Activated CD8-positive, alpha-beta memory T cell treated with anti-CD3 and anti-CD28 coated beads, Interleukin-2, amount 50 U/mL, for 48 hours (primary cell): ENCODE results near the gene GALNT6.
A peak's percentile ranks its signal among the peaks of the same experiment; 100 is the strongest.
"Not testable (repeated sequence)": the region's sequence is repeated elsewhere in the genome, so short reads cannot be mapped to it uniquely, and the experiment has no call there.

Source experiments
- DNase-seq: peaks from one replicate; pipeline ENCODE4 v3.0.0-alpha.2; 2020

Gene GALNT6

DNA sequence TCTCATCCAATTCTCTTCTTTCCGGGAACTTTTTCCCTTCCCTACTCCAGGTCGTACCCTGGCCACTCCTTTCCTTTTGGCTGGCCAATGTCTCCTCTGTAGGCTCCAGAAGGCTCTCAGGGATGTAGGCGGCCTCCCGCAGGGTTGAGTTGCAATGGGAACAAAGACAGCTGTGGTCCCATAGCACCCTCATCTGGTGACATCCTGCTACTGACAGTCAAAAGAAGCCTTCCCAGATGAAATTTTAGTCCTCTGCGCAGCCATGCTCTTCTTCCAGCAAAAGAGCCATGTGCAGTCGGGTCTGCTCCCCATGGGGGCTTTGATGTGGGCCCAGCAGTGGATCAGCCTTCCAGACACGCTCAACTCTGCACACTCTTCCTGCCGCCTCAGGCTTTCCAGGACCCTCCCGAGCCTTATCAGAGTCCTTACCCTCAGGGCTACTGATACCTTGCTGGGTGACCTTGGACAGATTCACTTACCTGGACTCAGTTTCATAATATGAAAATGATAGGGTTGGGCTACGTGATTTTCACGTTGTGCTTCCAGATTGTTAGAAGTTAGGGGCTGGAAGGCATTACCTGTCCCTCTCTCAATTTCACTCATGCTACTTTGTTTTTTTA is 39.2 kb downstream of the GALNT6 start:
- peak; percentile 58 for DNase-seq

DNA sequence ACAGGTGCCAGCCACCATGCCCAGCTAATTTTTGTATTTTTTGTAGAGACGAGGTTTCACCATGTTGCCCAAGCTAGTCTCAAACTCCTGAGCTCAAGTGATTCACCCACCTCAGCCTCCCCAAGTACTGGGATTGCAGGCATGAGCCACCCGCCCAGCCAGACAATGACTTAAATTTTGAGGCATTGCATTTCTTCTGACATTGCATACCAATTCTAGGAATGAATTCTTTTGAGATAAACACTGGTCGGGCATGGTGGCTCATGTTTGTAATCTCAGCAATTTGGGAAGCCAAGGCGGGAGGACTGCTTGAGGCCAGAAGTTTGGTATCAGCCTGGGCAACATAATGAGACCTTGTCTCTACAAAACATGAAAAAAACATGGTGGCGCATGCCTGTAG is 42.2 kb downstream of the GALNT6 start:
- DNase-seq = no peak

DNA sequence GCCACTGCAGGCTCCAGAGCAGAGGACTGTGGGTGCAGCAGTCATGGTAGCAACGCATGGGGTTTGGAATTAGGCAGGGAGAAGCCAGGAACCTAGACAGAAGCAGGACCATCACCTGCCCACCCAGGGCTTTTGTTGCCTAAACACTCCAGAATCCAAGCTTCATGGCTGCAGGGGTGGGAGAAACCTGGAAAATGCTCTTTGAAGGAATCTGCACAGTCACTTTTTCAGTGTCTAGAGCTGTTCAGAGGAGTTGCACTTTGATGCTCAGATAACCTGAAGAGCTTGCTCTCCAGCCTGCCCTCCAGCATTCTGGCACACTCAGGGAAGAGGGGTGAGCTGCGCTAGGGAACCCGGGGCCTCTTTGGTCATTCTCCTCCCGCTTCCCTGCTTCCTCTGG is 43.1 kb downstream of the GALNT6 start:
- no peak for DNase-seq

DNA sequence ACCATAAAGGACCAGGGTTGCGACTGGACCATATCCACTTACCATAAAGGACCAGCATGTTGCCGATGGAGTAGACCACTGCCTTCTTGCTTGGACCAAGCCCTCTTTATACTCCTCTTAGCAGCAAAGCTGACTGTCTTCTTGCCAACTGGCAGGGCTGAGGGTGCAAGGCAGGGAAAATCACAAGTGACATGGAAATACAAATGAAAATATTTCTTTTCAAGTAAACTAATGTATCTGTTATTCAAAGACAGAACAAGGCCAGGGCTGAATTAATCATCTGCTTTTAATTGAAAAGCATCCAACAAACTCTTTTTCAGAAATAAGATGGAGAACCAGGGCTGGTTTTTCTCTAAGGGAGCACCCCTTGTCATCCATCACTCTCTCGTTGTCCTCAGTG is 44.6 kb downstream of the GALNT6 start, which contains the start of gene CELA1:
Gene CELA1, minus strand, starts transcription at position 99 of the 400 bp plus-strand sequence. Its CDS starts 41 bp downstream, at position 58.
- no peak for DNase-seq

DNA sequence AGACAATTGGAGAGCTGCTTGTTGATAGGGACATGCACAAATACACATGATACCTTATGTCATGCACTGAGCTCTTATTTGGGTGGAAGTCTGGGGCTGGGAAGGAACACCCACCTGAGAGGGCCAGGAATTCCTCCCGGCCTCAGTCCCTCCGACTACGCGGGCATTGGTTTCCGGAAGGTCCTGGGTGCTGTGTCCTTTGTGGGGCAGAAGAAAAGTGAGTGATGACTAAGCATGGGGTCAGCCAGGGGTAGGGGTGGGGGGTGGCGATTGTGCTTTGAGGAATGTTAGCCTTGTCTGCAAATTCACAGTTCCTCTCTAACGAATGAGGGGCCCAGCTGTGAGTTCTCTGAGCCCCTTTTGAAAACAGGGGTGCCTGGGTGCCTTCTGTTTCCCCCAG is 45.5 kb downstream of the GALNT6 start:
- no peak for DNase-seq

DNA sequence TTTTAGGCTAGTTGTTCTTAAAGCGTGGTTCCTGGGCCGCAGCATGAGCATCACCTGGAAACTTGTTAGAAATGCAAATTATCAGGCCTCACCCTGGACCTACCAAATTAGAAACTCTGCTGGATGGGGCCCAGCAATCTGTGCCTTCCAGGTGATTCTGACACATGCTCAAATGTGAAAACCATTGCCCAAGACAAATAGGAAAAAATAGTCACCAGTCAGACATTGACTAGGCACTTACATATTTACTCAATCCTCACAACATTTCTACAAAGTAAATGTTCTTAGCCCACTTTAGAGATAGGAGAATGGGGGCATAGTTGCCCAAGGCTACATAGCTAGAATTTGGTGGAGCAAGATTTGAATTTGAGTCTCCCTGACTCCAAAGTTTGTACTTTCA is 48.0 kb downstream of the GALNT6 start:
- no peak for DNase-seq

DNA sequence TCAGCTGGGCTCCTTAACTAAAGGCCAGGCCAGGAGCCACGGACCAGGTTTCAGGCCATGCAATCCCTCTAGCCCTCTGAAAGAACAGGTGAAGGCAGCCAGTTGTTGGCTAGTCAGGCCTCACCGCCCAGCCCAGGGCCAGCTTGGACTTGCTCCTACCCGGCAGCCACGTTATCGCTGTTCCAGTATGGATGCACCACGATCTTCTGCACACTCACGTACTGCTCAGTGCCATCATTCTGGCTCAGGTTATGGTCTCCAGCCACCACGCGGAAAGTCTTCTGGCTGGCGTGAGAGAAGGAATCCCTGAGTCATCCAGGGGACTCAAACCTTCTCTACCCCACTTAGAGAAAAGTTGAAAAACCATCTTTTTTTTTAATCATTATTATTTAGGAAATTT is 48.8 kb downstream of the GALNT6 start:
- no peak for DNase-seq

DNA sequence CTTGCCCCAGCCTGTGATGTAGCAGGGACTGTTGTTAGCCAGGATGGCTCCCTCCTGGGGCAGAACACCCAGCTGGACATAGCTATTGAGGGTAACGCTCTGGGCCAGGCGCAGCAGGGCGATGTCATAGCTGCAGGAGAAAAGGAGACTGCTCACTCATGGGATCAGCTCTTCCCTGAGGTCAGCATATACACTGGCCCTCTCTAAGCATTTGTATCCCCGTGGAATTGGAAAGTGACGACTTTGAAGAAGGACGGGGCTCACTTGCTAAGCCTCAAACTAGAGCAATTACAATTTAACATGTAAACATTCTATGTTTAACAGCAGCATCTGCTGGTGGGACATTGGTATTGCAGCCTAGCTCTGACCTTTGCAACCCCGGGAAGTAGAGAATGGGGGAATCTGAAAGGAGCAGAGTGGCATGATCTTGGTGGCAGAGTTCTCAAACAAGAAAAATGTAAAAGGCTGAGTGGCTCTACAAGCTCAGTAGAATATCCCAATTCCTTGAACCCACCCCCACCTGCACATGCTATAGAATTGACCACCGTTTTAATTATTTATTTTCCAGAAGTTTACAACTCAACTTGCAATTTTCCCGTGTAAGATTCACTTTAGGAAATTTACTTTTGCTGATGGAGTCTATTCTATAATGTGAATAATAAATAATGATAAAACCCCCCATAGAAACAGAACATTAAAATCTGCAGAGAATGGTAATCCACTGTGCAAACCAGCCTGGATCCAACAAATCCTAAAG is 49.8 kb downstream of the GALNT6 start:
- DNase-seq = peak; percentile 75

DNA sequence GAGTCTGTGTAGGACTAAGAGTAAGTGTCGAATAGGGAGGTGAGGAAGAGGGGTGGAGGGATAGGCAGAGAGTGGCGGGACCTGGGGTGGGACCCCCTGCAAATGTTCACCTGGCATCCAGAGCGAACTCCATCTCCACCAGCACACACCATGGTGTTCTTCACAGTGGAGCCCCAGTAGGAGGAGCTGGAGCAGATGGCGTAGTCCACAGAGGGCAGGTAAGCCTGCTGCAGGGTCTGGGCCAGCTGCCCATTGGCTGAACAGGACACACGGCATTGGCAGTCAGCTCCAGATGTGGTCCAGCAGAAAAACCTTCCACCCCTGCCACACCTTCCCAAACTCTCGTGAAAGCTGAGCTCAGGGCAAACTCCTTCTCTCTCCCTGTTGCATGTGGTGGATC is 51.5 kb downstream of the GALNT6 start:
- DNase-seq = no peak

DNA sequence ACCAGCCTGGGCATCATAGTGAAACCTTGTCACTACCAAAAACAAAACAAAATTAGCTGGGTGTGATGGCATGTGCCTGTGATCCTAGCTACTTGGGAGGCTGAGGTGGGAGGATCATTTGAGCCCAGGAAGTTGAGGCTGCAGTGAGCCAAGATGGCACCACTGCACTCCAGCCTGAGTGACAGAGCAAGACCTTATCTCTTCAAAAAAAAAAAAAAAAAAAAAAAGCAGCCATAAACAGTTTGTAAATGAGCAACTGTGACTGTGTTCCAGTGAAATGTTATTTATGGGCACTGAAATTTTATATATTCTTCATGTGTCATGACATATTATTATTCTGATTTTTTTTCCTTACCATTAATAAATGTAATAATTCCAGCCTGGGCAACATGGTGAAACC is 53.9 kb downstream of the GALNT6 start:
- DNase-seq = not testable (repeated sequence)

DNA sequence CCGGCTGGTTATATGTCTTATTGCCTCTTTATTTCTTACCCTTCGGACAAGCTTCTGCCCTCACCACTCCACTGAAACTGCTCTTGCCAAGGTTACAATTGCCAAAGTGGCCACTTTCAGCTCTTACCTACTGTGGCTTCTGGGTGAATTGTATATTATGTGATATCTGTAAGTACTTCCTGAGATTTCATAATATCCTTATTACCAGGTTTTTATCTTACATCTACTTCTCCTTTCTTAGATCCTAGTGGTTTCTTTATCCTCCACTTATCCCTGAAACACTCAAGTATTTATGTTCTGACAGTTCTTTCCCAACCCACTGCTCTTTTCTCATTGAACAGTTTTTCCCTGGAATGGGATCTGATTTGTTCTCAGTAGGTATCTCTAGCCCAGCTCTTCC is 55.3 kb downstream of the GALNT6 start:
- DNase-seq = no peak

DNA sequence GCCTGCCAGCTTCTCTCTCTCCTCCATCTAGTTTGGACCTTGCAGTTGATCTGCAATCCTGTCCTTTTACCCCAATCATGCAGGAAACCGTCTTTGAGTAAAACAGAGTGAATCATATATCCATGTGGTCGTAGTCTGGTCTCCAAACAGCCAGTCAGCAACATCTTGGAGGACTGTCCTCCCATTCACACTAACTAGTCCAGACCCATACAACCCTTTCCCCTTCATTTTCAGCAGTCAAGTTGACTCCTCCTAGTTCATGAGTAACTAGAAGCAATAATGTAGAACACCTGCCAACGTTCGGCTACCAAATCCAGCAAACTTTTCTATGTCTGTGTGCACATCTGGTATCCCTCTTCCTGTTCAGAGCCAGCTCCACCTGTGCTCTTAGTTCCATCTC is 56.4 kb downstream of the GALNT6 start:
- DNase-seq = no peak

DNA sequence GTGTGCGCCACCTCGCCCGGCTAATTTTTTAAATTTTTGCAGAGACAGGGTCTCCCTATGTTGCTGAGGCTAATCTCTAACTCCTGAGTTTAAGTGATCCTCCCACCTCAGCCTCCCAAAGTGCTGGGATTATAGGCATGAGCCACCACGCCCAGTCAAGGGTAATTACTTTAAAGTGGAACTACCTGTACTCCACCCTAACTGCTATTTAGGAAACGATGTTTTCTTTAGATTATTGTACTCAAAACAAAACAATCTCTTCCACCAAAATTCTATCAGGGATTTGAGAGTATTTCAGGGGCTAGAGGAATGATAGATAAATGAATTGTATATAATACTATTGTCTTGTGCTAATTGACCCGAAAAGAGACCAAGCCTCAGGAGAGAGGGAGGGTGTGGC is 57.7 kb downstream of the GALNT6 start:
- no peak for DNase-seq

DNA sequence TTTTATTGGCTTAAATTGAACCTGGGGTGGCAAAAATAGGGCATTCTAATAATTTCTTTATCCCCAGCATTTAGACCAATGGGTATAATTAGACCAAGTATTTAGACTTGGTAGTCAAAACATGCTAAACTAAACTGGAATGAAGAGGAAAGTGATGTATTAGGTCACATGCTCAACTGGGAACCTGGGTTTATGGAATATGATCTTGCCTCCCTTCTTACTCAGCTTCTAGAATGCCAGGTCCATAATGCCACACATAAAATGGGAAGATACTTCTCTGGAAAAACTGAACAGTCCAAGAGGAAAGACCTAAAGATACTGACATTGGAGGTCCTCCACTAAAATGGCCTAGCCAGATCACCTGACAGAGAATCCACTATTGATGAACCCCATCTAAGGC is 61.0 kb downstream of the GALNT6 start:
- no peak for DNase-seq

DNA sequence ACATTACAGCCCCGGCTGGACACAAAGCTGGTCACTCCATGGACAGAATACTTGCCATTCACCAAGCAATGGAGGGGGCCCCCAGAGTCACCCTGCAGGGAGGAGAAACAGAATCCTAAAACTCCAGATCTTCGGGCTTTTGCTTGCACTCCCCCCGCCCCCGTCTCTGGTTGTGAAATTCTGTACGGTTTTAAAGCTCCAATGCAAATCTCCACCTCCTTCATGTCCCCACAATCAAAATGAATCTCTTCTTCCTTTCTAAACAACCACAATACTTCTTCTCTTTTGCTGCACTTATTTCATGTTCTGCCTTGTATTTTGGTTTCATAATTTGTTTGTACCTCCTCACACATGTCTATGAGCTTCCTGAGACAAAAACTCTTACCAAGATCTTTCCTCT is 61.5 kb downstream of the GALNT6 start:
- DNase-seq = no peak

DNA sequence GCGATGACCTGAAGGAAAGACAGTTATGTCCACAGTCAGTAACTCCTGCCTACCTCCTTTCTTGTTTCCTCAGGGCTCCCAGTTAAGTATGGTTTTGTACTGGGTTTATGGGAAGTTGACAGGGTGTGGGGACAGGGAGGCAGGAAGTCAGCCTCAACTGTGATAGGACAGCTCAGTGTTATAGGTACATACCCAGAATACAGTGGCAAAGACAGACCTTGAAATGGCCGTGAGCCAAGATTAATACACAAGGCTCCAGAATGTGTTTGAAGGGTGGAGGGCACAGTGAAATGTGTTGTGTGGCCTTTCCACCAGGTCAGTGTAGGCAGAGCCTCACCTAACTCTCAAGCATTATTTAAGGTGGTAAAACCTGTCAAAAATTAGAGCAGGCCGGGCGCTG is 62.6 kb downstream of the GALNT6 start:
- DNase-seq = no peak

DNA sequence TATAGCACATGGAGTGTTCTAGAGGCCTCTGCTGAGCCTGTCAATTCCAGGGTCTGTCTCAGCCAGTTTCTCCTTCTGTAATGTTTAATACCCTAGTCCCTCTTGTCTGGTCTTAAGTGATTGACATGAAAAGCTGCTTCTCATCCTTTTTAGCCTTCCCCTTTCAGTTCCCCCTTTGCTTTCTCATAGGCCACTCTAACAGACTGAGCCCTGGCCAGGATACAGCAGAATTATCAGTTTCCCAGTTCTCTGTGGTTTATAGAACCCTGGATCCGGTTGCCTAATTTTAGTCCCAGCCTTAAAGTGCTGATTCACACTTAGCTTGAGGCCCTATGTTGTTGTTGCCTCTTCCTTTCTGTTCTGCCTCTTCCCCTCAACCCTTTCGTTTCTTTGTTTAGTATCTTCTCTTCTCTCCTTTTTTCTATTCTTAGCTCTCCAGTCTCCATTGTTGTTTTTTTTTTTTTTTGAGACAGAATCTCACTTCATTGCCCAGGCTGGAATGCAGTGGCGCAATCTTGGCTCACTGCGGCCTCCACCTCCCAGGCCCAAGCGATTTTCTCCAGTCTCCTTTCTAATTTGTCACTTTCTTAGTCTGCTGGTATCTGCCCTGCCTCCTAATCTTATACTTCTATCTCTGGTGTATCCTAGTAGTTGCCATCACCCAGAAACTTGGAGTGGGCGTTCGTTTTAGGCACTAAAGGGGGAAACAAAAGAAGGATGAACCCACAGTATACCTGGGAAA is 64.3 kb downstream of the GALNT6 start:
- DNase-seq = no peak

DNA sequence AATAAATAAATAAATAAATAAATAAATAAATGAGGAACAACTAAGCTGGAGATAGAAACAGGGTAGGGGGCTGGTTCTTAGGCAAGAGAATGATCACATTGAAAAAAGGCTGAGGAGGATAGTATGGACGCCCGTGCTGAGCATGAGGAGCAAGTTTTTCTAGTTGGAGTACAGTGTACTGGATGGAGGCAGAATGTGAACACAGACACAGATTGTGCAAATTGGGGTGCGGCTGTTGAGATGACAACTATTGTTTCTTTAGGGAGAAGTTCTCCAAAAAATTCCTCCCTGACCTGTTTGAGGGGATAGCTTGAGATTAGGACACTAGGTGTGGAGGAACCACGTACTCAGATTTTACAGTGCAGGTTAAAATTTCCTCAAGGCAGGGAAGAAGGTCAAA is 66.3 kb downstream of the GALNT6 start:
- no peak for DNase-seq

DNA sequence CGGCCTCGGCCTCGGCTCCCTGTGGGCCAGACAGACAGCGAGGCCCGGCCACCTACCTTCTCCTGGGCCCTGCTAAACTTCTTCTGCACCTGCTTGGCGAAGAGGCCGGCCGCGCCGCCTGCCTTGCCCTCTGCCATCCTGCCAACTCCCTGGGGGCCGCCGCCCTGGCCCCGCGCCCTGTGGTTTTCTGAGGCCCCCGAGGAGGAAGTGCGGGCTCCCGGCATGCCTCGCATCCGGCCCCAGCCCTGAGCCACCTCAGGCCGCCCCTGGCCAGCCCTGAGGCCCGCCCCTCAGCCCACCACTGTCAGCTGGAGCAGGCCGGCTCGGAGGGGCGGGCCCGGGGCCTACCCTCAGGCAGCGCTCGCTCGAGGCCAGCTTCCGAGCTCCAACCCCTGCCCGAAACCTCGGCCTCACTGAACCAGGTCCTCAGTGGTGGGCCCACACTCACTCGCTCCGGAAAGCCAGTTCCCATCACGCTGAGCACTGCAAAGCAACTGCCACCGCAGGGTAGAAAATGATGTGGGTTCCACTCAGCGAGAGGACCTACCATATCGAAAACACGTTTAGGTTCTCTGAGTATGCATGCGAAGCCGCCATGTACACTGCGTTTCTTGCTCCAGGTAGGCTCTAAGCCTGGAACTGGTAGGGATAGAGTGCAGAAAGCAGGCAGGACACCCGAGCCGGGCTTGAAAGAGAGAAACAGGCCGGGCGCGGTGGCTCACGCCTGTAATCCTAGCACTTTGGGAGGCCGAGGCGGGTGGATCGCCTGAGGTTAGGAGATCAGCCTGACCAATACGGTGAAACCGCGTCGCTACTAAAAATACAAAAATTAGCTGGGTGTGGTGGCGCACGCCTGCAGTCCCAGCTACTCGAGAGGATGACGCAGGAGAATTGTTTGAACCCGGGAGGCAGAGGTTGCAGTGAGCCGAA is 67.0 kb downstream of the GALNT6 start, which contains the start of gene BIN2:
Gene BIN2, minus strand, starts transcription at position 209 of the 930 bp plus-strand sequence. Its CDS starts 72 bp downstream, at position 137.
- DNase-seq = peak; percentile 87

DNA sequence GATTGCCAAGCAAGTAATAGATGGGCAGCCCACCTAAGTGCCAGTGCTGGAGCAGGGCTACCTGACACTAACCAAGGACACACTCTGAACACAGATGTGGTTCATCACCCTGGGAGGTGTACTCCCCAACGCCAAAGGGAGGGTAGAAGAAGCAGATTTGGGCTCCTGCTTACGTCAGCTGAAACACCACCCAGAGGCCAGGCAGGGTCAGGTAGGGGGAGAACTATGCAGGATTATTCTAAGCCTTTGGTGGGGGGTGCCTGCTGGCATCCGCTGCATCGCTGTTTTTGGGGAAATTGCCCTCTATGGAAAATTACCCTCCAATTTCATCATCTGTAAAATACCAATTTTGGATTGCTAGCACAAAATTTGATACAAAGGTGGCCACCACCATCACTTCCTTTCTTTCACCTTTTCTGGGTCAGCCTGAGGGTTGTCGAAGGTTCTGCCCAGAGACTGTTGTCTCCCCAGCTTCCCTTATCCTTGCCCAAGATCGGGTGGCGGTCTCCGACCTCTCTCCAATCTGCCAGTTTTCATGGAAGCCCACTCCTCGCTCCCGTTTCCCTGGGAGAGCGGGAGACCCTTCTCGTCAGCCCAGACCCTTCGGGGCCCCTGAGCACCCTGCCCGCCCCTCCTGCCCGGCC is 67.8 kb downstream of the GALNT6 start:
- DNase-seq = peak; percentile 63

DNA sequence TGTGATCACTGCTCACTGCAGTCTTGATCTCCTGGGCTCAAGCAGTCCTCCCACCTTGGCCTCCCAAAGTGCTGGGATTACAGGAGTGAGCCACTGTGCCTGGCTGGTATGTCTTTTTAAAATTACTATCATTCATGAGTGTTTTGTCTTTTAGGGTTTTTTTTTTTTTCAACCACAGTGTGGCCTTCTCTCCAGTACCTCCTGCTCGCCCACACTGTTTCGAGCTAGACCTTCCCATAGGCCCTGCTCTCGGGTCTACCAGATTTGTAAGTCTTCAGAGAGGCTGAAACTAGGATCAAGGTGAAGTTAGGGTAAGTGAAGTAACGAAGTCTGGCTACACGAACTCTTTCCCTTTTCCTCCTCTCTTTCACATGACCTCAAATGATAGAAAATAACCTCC is 68.8 kb downstream of the GALNT6 start:
- DNase-seq = peak; percentile 64

DNA sequence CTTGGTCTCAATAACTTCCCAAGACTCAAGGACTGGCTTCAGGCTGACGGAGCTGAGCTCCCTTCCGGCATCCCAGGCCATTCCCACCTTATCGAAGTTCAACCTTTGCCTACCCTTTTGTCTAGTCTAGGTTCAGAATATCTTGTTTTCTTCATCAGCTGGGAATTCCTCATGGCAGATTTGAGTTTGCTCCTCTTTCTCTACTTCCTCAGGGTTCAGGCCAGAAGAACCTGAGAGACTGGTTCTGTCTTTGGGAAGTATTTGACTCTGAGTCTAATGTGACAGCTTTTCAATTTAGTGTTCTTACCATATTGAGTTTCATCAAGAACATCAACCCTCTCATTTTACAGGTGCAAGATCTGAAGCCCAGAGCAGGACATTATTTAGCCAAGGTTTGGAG is 69.3 kb downstream of the GALNT6 start:
- no peak for DNase-seq
